ENCODE measurements around the gene REXO2. TPM values are rescaled to one million over a fixed set of nuclear protein-coding genes. Genes with fewer than 3 reads are reported as not detected.

REXO2 gene
- total and polyA plus RNA-seq, 2 of the 13 experiments (the other 11 are each of a cell fraction or from before 2014, with no cell fraction given) = 95.6 to 104 TPM

DNA sequence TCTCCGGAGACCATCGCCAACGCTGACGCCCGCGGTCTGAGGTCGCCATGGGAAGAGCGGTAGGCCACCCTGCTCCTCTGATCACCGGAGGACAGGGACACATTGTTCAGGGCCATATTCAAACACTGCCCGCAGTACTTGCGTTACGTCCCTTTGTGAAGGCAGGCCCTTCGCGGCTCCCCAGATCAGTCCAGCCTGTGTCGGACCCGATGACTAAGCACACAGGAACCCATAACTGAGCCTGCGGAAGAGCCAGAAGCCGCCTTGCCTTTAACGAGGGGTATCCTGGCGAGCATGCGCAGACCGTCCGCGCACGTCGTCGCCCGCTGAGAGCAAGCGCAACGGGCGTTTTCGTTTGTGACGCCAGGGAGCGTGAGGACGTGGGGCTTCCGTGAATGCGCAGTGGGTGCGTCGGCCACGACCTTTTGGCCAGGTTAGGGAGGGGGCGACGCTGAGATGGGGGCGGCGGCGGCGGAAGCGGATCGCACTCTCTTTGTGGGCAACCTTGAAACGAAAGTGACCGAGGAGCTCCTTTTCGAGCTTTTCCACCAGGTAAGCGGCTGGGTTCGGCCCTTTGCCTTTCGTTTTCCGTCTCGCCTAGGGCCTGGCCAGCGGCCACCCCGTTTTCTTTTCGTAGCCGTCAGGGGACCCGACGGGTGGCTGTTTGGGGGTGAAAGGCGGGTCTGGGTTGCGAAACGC is 38.9 kb upstream of the REXO2 start, which contains the start of the genes C11orf71 and RBM7 (continued):
- peak; percentile 70 for TF ChIP-seq HOXA5 (CRISPR knock-in tag; IDR thresholded peaks at IDR 0.05)
- peak; percentile 97 to 98 for TF ChIP-seq POLR2A (IDR thresholded peaks at IDR 0.05; ENCODE audit: insufficient read depth in 1 of 2, low read depth in 2 of 2, low read length in 2 of 2)
- TF ChIP-seq ASH2L (IDR thresholded peaks at IDR 0.05; ENCODE audit: insufficient read length, low read depth, low read length) = peak; percentile 94
- peak; percentile 12 for TF ChIP-seq HNRNPH1 (optimal IDR thresholded peaks at IDR 0.05; ENCODE audit: low read depth, low read length)
- peak; percentile 97 for TF ChIP-seq POLR2G (IDR thresholded peaks at IDR 0.05; ENCODE audit: low read depth, low read length)
- TF ChIP-seq, protein P1, sequence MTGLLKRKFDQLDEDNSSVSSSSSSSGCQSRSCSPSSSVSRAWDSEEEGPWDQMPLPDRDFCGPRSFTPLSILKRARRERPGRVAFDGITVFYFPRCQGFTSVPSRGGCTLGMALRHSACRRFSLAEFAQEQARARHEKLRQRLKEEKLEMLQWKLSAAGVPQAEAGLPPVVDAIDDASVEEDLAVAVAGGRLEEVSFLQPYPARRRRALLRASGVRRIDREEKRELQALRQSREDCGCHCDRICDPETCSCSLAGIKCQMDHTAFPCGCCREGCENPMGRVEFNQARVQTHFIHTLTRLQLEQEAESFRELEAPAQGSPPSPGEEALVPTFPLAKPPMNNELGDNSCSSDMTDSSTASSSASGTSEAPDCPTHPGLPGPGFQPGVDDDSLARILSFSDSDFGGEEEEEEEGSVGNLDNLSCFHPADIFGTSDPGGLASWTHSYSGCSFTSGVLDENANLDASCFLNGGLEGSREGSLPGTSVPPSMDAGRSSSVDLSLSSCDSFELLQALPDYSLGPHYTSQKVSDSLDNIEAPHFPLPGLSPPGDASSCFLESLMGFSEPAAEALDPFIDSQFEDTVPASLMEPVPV (CRISPR knock-in tag; IDR thresholded peaks at IDR 0.05) = no peak; the same call in 1 of the 2 replicates
- TF ChIP-seq ZNF230 (CRISPR knock-in tag; IDR thresholded peaks at IDR 0.05) = peak; percentile 50; the same call in 1 of the 2 replicates
- TF ChIP-seq THRA (CRISPR knock-in tag; IDR thresholded peaks at IDR 0.05; ENCODE audit: borderline replicate concordance) = peak; percentile 77
- no peak for TF ChIP-seq ZNF33A (CRISPR knock-in tag; IDR thresholded peaks at IDR 0.05; ENCODE audit: borderline replicate concordance)
- 0 out of 2 replicates have a peak, but pooled peaks have one; percentile 60 for TF ChIP-seq ZKSCAN5 (CRISPR knock-in tag; IDR thresholded peaks at IDR 0.05)
- peak; percentile 58 for TF ChIP-seq HNF4G (IDR thresholded peaks at IDR 0.05; ENCODE audit: borderline replicate concordance, low read depth, low read length)
- TF ChIP-seq HNF4G (CRISPR knock-in tag; IDR thresholded peaks at IDR 0.05; ENCODE audit: borderline replicate concordance, low read depth) = 0 out of 2 replicates have a peak, but pooled peaks have one; percentile 22
- TF ChIP-seq ZNF350 (CRISPR knock-in tag; IDR thresholded peaks at IDR 0.05; ENCODE audit: borderline replicate concordance, low read depth) = peak; percentile 89; the same call in 1 of the 2 replicates
- TF ChIP-seq DDIT3 (CRISPR knock-in tag; IDR thresholded peaks at IDR 0.05) = no peak
- 0 out of 2 replicates have a peak, but pooled peaks have one; percentile 84 for TF ChIP-seq ZNF766 (CRISPR knock-in tag; IDR thresholded peaks at IDR 0.05; ENCODE audit: borderline replicate concordance)
- TF ChIP-seq HMG20B (CRISPR knock-in tag; conservative IDR thresholded peaks at IDR 0.05) = no peak; the same call in 1 of the 2 replicates
- no peak; the same call in 1 of the 2 replicates for TF ChIP-seq ZNF354B (CRISPR knock-in tag; IDR thresholded peaks at IDR 0.05)
- peak; percentile 61 for TF ChIP-seq ISL2 (CRISPR knock-in tag; IDR thresholded peaks at IDR 0.05)
- TF ChIP-seq, protein P2, sequence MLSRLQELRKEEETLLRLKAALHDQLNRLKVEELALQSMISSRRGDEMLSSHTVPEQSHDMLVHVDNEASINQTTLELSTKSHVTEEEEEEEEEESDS (CRISPR knock-in tag; IDR thresholded peaks at IDR 0.05; ENCODE audit: borderline replicate concordance) = no peak
- TF ChIP-seq, protein P3, sequence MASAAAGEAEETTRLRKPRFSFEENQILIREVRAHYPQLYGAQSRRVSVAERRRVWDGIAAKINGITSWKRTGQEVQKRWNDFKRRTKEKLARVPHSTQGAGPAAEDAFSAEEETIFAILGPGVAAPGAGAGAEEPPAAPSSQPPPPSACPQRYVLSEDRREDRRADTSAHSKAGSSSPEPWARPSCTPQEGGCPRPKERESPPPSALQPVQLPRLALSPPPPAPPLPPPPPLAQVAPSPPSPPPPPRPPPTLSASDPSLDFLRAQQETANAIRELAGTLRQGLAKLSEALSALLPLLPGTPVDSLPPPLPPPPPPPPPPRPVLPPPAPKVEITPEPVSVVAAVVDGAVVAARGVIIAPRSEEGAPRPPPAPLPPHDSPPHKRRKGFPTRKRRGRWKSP (CRISPR knock-in tag; IDR thresholded peaks at IDR 0.05) = peak; percentile 86; the same call in 1 of the 2 replicates
- TF ChIP-seq, protein P4, sequence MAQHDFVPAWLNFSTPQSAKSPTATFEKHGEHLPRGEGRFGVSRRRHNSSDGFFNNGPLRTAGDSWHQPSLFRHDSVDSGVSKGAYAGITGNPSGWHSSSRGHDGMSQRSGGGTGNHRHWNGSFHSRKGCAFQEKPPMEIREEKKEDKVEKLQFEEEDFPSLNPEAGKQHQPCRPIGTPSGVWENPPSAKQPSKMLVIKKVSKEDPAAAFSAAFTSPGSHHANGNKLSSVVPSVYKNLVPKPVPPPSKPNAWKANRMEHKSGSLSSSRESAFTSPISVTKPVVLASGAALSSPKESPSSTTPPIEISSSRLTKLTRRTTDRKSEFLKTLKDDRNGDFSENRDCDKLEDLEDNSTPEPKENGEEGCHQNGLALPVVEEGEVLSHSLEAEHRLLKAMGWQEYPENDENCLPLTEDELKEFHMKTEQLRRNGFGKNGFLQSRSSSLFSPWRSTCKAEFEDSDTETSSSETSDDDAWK (CRISPR knock-in tag; IDR thresholded peaks at IDR 0.05) = no peak
- TF ChIP-seq ZNF343 (CRISPR knock-in tag; IDR thresholded peaks at IDR 0.05) = no peak

All from HepG2 (cell line).